ENCODE measurements around the gene TMEM178A. TPM values are rescaled to one million over a fixed set of nuclear protein-coding genes. Genes with fewer than 3 reads are reported as not detected.

Gene TMEM178A
- total RNA-seq, 1 donor from 2014 or later, result 28.7 TPM

GRCh38 chr2:39720970-39721369, 55.3 kb downstream of the TMEM178A start:
- H3K9me3 ChIP-seq (ENCODE audit: insufficient read depth, low read depth, low read length), result no peaks in the 10 kb centered on the region
- H3K27ac ChIP-seq (ENCODE audit: low read depth, low read length), result no peak overlapping the region
- no peak overlapping the region for H3K4me3 Mint-ChIP-seq (ENCODE audit: unreplicated experiment)
- peaks cover 10% of the 10 kb centered on the region for H3K36me3 Mint-ChIP-seq (ENCODE audit: low read depth, unreplicated experiment)
- TF ChIP-seq CTCF (IDR thresholded peaks at IDR 0.05; ENCODE audit: insufficient read depth, low read depth, low read length) (no peak), EZH2 (IDR thresholded peaks at IDR 0.05; ENCODE audit: insufficient read depth, low read length) (no peak)
- FAIRE-seq (no peak), DNase-seq (ENCODE audit: low read depth) (no peak)
- H3K4me3 ChIP-seq (ENCODE audit: insufficient read depth, low read depth, low read length), result no peak overlapping the region
- H3K27me3 ChIP-seq (ENCODE audit: insufficient read depth, low read length), result no peaks in the 10 kb centered on the region
- no peak overlapping the region for H3K27ac Mint-ChIP-seq (ENCODE audit: unreplicated experiment)
- no peaks in the 10 kb centered on the region for H3K79me2 ChIP-seq (ENCODE audit: insufficient read depth, low read length)
- no peaks in the 10 kb centered on the region for H3K9me3 Mint-ChIP-seq (ENCODE audit: unreplicated experiment)
- H3K4me2 ChIP-seq (ENCODE audit: low read length), result no peak overlapping the region
- no peak overlapping the region for H2AFZ ChIP-seq (ENCODE audit: low read depth, low read length)
- H4K20me1 ChIP-seq (ENCODE audit: insufficient read depth, low read length), result no peaks in the 10 kb centered on the region
- no peaks in the 10 kb centered on the region for H3K36me3 ChIP-seq (ENCODE audit: insufficient read depth, low read length)
- peaks cover 28% of the 10 kb centered on the region for H3K4me1 Mint-ChIP-seq (ENCODE audit: low read depth, unreplicated experiment)
- H3K27me3 Mint-ChIP-seq (ENCODE audit: low read depth, unreplicated experiment), result no peaks in the 10 kb centered on the region
- H3K4me1 ChIP-seq (ENCODE audit: insufficient read depth, low read length), result peaks cover 35% of the 10 kb centered on the region
- no peak overlapping the region for H3K9ac ChIP-seq (ENCODE audit: low read length)

GRCh38 chr2:39723497-39723896, 57.8 kb downstream of the TMEM178A start:
- H3K27ac Mint-ChIP-seq (ENCODE audit: unreplicated experiment), result peak overlapping the region; percentile 2
- Histone ChIP-seq H2AFZ (ENCODE audit: low read depth, low read length) (no peak overlapping the region), H3K4me2 (ENCODE audit: low read length) (peak overlapping the region; percentile 57), H3K9me3 (ENCODE audit: insufficient read depth, low read depth, low read length) (no peaks in the 10 kb centered on the region), H4K20me1 (ENCODE audit: insufficient read depth, low read length) (no peaks in the 10 kb centered on the region), H3K27ac (ENCODE audit: low read depth, low read length) (peak overlapping the region; percentile 66), H3K36me3 (ENCODE audit: insufficient read depth, low read length) (no peaks in the 10 kb centered on the region), H3K4me1 (ENCODE audit: insufficient read depth, low read length) (peaks cover 39% of the 10 kb centered on the region), H3K9ac (ENCODE audit: low read length) (peak overlapping the region; percentile 7), H3K4me3 (ENCODE audit: insufficient read depth, low read depth, low read length) (no peak overlapping the region), H3K79me2 (ENCODE audit: insufficient read depth, low read length) (no peaks in the 10 kb centered on the region), H3K27me3 (ENCODE audit: insufficient read depth, low read length) (no peaks in the 10 kb centered on the region)
- H3K4me3 Mint-ChIP-seq (ENCODE audit: unreplicated experiment), result no peak overlapping the region
- H3K27me3 Mint-ChIP-seq (ENCODE audit: low read depth, unreplicated experiment), result no peaks in the 10 kb centered on the region
- H3K4me1 Mint-ChIP-seq (ENCODE audit: low read depth, unreplicated experiment), result peaks cover 46% of the 10 kb centered on the region
- no peak for FAIRE-seq
- H3K9me3 Mint-ChIP-seq (ENCODE audit: unreplicated experiment), result no peaks in the 10 kb centered on the region
- TF ChIP-seq CTCF (IDR thresholded peaks at IDR 0.05; ENCODE audit: insufficient read depth, low read depth, low read length), result no peak
- TF ChIP-seq EZH2 (IDR thresholded peaks at IDR 0.05; ENCODE audit: insufficient read depth, low read length), result no peak
- no peak for DNase-seq (ENCODE audit: low read depth)
- peaks cover 12% of the 10 kb centered on the region for H3K36me3 Mint-ChIP-seq (ENCODE audit: low read depth, unreplicated experiment)

- Mint-ChIP-seq H3K9me3 (ENCODE audit: unreplicated experiment) (no peaks in the 10 kb centered on the region), H3K27ac (ENCODE audit: unreplicated experiment) (peak overlapping the region; percentile 77), H3K36me3 (ENCODE audit: low read depth, unreplicated experiment) (peaks cover 11% of the 10 kb centered on the region), H3K27me3 (ENCODE audit: low read depth, unreplicated experiment) (no peaks in the 10 kb centered on the region), H3K4me3 (ENCODE audit: unreplicated experiment) (no peak overlapping the region), H3K4me1 (ENCODE audit: low read depth, unreplicated experiment) (peaks cover 52% of the 10 kb centered on the region)
- Histone ChIP-seq H2AFZ (ENCODE audit: low read depth, low read length) (no peak overlapping the region), H3K9me3 (ENCODE audit: insufficient read depth, low read depth, low read length) (no peaks in the 10 kb centered on the region), H3K4me3 (ENCODE audit: insufficient read depth, low read depth, low read length) (no peak overlapping the region), H3K27me3 (ENCODE audit: insufficient read depth, low read length) (no peaks in the 10 kb centered on the region), H3K9ac (ENCODE audit: low read length) (peak overlapping the region; percentile 20), H3K27ac (ENCODE audit: low read depth, low read length) (peak overlapping the region; percentile 66), H4K20me1 (ENCODE audit: insufficient read depth, low read length) (no peaks in the 10 kb centered on the region), H3K36me3 (ENCODE audit: insufficient read depth, low read length) (no peaks in the 10 kb centered on the region), H3K79me2 (ENCODE audit: insufficient read depth, low read length) (no peaks in the 10 kb centered on the region), H3K4me2 (ENCODE audit: low read length) (peak overlapping the region; percentile 57), H3K4me1 (ENCODE audit: insufficient read depth, low read length) (peaks cover 41% of the 10 kb centered on the region)
- no peak for FAIRE-seq
- peak; percentile 81 for DNase-seq (ENCODE audit: low read depth)
- TF ChIP-seq CTCF (IDR thresholded peaks at IDR 0.05; ENCODE audit: insufficient read depth, low read depth, low read length) (no peak), EZH2 (IDR thresholded peaks at IDR 0.05; ENCODE audit: insufficient read depth, low read length) (no peak)
Observed at GRCh38 chr2:39723946-39724827, 58.5 kb downstream of the TMEM178A start.
